ENCODE measurements around the gene LRRC40. TPM values are rescaled to one million over a fixed set of nuclear protein-coding genes. Genes with fewer than 3 reads are reported as not detected.

Gene LRRC40
- 7.7 to 12.8 TPM (median 9.4 TPM) in 5 replicates for total RNA-seq (2022; extraction: Qiagen RNA extraction)

GRCh38 chr1:70205434-70206118 lies at the start of gene LRRC40:
Gene LRRC40, minus strand, starts transcription at chr1:70205579. Its CDS starts 39 bp downstream, at chr1:70205540.

GRCh38 chr1:70221238-70222121 lies 16.1 kb upstream of the LRRC40 start, which contains the start of gene SRSF11:
Gene SRSF11, plus strand, starts transcription at chr1:70221380. Its CDS starts 257 bp downstream, at chr1:70221637.

Other genes with a start within 250 kb of the LRRC40 start
- gene SRSF11, start 15.8 kb upstream of the LRRC40 start, total RNA-seq (2022; extraction: Qiagen RNA extraction), result 61.5 to 99.8 TPM (median 77.8 TPM) in 5 replicates
- 6.2 to 8.8 TPM (median 7.9 TPM) in 5 replicates for gene ANKRD13C, start 149.1 kb upstream of the LRRC40 start, total RNA-seq (2022; extraction: Qiagen RNA extraction)
- 1.2 to 1.9 TPM (median 1.5 TPM) in 5 replicates for gene CTH, start 205.7 kb upstream of the LRRC40 start, total RNA-seq (2022; extraction: Qiagen RNA extraction)